MM.1S (cell line): ENCODE results near the gene KLHL36.

Source experiments
- EZH2 ChIP-seq: fragments of 300-600 bp; sonication (generic); optimal IDR thresholded peaks from 2 replicates; pipeline ENCODE3; 2017; ENCODE audit warnings: low read depth, mild to moderate bottlenecking, antibody characterized with exemption, low read length, mixed read lengths
- EZH2phosphoT487 ChIP-seq: fragments of 300-600 bp; sonication (generic); IDR thresholded peaks from 2 replicates; pipeline ENCODE4 v1.6.1; 2018; ENCODE audit warnings: antibody characterized with exemption, low read length
- TF ChIP-seq, protein P1 (sequence below): fragments of 300-600 bp; sonication (generic); IDR thresholded peaks from 2 replicates; pipeline ENCODE4 v1.5.1; 2016; ENCODE audit warnings: antibody characterized with exemption, low read length, mixed read lengths

DNA sequence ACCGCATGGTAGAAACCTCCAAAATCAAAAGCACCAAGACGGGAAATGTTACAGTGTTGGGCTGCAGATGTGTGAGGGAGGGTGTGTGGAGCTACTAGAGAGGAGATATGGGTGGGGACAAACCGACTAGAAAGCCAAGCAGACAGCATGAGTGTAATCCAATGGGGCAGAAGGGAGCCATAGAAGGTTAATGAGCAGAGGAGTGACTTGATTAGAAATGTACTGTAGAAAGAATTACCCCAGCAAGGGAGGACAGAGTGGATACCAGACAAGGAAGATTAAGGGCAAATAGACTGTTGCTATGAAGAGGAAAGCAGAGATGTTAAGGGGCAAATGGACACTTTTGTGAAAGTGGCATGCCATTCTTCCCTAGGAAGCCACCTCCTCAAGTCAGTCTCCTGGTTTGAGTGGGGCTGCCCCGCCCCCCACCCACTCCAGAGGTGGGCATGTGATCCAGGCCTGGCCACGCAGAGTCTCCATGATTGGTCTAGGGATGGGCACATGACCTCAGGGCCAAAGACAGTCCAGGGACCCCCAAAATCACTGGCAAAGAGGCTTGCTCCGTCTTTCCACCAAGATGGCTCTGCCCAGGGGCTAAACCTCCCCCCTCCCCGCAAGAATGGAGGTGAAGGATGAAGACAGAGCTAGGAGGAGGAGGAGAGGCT is 34.8 kb upstream of the KLHL36 start:
- TF ChIP-seq, protein P1, sequence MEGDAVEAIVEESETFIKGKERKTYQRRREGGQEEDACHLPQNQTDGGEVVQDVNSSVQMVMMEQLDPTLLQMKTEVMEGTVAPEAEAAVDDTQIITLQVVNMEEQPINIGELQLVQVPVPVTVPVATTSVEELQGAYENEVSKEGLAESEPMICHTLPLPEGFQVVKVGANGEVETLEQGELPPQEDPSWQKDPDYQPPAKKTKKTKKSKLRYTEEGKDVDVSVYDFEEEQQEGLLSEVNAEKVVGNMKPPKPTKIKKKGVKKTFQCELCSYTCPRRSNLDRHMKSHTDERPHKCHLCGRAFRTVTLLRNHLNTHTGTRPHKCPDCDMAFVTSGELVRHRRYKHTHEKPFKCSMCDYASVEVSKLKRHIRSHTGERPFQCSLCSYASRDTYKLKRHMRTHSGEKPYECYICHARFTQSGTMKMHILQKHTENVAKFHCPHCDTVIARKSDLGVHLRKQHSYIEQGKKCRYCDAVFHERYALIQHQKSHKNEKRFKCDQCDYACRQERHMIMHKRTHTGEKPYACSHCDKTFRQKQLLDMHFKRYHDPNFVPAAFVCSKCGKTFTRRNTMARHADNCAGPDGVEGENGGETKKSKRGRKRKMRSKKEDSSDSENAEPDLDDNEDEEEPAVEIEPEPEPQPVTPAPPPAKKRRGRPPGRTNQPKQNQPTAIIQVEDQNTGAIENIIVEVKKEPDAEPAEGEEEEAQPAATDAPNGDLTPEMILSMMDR = no peak
- TF ChIP-seq EZH2 (no peak), EZH2phosphoT487 (no peak)
